HS-5 (cell line): ENCODE data around the gene FAM149B1.

Experiments used
- DNase-seq: peaks from one replicate; pipeline ENCODE4 v3.0.0-alpha.2; 2012; ENCODE audit warnings: low read depth

FAM149B1 gene

DNA sequence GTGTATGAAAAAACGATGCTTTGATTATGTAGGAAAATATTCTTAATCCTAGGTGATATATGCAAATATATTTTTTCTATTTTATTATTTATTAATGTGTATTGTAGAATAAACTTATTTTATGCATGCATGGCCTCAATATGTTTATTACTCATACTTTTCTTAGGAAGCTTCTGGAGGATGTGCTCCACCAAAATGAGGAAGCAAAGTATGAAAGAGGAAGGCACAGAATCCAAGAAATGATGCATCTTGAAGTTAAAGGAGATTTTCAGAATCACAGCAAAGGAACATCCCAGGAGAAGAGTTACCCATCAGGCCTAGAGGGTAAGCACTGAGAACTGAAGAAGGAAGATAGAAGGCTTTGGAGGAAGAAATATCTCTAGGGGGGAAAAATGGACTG is 119.5 kb downstream of the FAM149B1 start:
- no peak for DNase-seq

DNA sequence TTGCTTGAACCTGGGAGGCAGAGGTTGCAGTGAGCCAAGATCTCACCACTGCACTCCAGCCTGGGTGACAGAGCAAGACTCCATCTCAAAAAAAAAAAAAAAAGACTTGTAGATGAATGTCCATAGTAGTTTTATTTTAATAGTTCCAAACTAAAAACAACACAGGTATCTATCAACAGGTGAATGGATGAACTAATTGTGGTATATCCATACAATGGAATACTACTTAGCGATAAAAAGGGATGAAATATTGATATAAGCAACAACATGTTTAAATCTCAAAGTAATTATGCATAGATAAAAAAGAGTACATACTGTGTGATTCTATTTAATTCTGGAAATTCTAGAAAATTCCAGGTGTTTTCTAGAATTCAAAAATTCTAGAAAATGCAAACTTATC is 122.0 kb downstream of the FAM149B1 start:
- no peak for DNase-seq

DNA sequence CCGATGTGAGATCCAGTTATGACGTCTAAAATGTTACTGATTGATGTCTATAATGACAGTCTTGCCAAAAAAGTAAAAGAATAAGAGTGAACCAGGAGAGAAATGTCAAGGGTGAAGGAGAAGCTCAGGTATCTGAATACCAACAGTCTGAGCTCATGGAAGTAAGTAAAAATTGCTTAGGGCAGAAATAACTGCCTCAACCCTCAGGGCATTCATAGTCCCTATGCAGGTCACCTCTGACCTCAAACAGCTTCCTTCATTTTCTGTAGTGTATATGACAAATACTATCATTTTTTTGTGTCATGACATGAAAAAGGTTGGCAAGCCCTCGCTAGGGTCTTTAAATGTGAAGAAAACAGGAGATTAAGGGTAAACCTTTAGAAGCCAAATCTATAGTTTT is 125.5 kb downstream of the FAM149B1 start:
- no peak for DNase-seq
